A549 (cell line): ENCODE data around the gene PRKCSH.

ENCODE experiments used
- POLR2A ChIP-seq: IDR thresholded peaks from 2 replicates; pipeline ENCODE4 v1.6.1; 2012; ENCODE audit warnings: mild to moderate bottlenecking, low read length
- RNF2 ChIP-seq: fragments of 200-600 bp; sonication (generic); IDR thresholded peaks from 2 replicates; pipeline ENCODE4 v1.6.1; 2016; ENCODE audit warnings: low read depth, mild to moderate bottlenecking, antibody characterized with exemption, moderate library complexity, borderline replicate concordance
- ZNF302 ChIP-seq: fragments of 250-450 bp; sonication (Bioruptor Pico); IDR thresholded peaks from 2 replicates; pipeline ENCODE4 v1.9.0; 2021; ENCODE audit warnings: inconsistent platforms, mild to moderate bottlenecking, moderate library complexity
- ZSCAN20 ChIP-seq: fragments of 250-450 bp; sonication (Bioruptor Pico); IDR thresholded peaks from 2 replicates; pipeline ENCODE4 v1.8.0; 2022; ENCODE audit warnings: mild to moderate bottlenecking, moderate library complexity
- TF ChIP-seq, protein P1 (sequence below): fragments of >200 bp; sonication (Bioruptor Twin); formaldehyde crosslinking; IDR thresholded peaks from 3 replicates; pipeline ENCODE4 v1.5.1; 2016
- TF ChIP-seq, protein P2 (sequence below): IDR thresholded peaks from 2 replicates; pipeline ENCODE4 v1.6.1; 2012

DNA sequence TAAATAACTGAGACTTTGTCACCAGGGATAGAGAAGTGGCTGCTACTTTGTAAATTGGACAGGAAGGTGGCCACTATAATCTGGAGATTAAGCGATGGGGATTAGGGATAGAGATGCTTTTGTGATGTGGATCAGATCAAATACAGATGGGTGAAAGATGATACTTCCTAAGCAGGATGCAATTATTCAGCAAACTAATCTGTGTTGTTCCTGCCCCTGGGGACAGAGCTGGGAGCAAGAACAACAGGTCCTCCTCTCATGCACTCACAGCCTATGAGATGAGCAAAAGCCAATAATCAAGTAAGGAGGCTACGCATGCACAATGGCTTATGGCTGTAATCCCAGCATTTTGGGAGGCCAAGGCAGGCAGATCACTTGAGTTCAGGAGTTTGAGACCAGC, 20.9 kb upstream of the PRKCSH start:
- TF ChIP-seq, protein P1, sequence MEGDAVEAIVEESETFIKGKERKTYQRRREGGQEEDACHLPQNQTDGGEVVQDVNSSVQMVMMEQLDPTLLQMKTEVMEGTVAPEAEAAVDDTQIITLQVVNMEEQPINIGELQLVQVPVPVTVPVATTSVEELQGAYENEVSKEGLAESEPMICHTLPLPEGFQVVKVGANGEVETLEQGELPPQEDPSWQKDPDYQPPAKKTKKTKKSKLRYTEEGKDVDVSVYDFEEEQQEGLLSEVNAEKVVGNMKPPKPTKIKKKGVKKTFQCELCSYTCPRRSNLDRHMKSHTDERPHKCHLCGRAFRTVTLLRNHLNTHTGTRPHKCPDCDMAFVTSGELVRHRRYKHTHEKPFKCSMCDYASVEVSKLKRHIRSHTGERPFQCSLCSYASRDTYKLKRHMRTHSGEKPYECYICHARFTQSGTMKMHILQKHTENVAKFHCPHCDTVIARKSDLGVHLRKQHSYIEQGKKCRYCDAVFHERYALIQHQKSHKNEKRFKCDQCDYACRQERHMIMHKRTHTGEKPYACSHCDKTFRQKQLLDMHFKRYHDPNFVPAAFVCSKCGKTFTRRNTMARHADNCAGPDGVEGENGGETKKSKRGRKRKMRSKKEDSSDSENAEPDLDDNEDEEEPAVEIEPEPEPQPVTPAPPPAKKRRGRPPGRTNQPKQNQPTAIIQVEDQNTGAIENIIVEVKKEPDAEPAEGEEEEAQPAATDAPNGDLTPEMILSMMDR: no peak
- TF ChIP-seq POLR2A (no peak), ZSCAN20 (CRISPR knock-in tag) (no peak), RNF2 (no peak), ZNF302 (no peak)
- TF ChIP-seq, protein P2, sequence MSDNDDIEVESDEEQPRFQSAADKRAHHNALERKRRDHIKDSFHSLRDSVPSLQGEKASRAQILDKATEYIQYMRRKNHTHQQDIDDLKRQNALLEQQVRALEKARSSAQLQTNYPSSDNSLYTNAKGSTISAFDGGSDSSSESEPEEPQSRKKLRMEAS: no peak
